NAMALWA (cell line): ENCODE measurements around the gene ANTKMT.
"Not testable (repeated sequence)": the region's sequence is repeated elsewhere in the genome, so short reads cannot be mapped to it uniquely, and the experiment has no call there.

ENCODE experiments used
- DNase-seq: peaks from one replicate; pipeline ENCODE4 v3.0.0-alpha.2; 2015; ENCODE audit warnings: low spot score

Gene ANTKMT

DNA sequence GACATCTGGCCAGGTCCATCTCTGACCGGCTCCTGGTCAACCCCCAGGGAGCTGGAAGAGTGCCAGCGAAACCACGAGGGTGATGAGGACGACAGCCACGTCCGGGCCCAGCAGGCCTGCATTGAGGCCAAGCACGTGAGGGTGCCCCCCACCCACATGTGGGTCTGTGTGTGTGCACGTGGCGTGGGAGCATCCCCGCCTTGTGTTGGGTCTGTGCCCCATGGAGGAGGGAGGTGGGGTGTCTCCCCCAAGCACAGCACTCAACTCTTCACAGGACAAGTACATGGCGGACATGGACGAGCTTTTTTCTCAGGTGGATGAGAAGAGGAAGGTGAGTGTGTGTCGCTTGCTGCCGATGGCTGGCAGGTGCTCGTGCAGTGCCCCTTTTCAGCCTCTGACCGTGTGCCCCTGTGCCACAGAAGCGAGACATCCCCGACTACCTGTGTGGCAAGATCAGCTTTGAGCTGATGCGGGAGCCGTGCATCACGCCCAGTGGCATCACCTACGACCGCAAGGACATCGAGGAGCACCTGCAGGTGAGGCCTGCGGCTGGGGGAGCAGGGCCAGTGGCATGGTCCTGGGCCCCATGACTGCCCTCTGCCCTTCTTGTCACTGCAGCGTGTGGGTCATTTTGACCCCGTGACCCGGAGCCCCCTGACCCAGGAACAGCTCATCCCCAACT, 39.1 kb upstream of the ANTKMT start:
- DNase-seq: no peak

DNA sequence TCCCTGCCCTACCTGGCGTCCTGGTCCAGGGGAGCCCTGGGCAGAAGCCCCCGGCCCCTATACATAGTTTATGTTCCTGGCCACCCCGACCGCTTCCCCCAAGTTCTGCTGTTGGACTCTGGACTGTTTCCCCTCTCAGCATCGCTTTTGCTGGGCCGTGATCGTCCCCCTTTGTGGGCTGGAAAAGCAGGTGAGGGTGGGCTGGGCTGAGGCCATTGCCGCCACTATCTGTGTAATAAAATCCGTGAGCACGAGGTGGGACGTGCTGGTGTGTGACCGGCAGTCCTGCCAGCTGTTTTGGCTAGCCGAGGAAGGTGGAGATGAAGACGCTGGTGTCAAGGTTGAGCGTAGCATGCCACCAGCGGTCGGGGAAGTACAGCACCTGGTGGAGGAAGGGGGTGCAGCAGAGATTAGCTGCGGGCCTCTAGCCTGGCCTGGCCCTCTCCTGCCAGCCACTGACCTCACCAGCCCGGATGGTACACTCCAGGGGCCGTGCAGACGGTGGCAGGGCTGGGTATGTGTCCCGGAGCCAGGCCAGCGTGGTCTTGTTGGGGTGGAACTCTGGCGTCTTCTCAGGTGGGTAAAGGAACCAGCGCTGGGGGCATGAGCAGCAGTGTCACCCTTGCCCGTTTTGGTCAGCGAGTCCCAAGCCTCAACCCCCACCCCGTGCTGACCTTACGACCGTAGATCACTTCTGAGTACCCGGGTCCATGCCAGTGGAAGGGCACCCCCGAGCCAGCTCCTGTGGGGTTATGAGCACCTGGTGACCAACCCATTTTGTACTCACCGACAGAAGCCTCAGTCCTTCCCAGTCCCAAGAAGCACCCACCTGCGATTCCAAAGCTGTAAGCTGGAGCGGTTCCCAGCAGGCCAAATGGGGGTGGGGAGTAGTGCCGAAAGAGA, 38.2 kb upstream of the ANTKMT start:
- no peak for DNase-seq

DNA sequence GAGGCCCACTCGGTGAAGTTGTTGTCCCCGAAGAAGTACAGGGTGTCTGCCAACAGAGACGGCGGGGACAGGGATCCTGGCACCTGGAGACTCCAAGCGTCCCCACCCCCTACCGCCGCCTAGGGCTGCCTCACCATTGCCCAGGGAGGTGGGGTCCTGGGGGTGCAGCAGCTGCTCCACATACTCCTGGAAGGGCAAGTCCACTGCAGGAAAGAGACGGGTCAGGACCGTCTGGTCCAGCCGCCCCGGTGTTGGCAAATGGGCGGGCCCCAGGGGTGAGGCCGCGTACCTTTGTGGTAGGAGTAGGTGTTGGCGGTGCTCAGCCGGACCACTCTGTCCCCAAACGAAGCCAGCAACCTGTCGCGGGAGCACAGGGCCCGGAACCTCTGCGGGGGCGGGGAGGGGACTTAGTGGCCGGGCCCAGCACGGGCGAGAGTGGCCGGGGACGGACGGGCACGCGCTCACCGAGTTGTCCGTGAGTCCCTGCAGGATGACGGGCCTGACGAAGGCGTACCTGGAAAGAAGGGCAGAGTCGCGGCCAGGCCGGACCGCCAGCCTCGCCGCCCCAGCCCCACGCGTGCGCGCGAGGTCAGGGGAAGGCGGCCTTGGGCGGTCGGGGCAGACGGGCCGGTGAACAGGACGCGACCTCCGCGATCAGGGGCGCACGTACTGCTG, 37.4 kb upstream of the ANTKMT start:
- DNase-seq: no peak

DNA sequence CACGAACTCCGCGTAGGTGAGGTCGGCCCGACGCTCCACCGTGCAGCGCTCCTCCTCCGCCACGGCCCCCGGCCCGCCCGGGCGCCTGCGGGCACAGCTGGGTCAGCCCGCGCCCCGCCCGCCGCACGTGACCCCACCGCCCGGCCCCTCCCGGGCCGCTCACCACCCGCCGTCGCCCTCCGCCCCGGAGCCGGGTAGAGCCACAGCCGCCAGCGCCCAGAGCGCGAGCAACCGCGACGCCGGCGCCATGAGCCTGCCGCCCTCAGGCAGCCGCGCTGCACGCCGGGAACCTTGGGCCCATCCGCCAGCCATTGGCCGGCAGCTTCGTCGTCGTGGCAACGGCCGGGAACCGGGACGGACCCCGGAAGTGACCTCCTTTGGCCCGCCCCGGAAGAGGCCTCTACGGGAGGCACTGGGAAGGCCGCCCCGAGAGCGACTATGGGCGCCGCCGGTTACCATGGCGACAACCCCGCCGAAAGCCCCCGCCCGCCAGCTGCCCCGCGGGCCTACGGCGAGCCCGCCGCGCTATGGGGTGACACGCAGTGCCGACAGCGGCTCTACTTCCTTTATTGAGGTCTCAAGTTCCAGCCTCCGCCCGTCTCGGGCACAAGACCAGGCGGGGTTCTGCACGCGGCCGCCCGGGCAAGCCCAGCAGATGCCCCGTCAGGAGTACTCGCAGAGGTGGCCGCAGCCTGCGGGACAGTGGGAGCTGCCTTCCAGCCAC, 36.7 kb upstream of the ANTKMT start, which contains the start of gene JMJD8:
TSS of gene JMJD8 (minus strand) at position 264 of the 724 bp plus-strand sequence. CDS start at position 249, 15 bp downstream.
- DNase-seq: peak; percentile 96

DNA sequence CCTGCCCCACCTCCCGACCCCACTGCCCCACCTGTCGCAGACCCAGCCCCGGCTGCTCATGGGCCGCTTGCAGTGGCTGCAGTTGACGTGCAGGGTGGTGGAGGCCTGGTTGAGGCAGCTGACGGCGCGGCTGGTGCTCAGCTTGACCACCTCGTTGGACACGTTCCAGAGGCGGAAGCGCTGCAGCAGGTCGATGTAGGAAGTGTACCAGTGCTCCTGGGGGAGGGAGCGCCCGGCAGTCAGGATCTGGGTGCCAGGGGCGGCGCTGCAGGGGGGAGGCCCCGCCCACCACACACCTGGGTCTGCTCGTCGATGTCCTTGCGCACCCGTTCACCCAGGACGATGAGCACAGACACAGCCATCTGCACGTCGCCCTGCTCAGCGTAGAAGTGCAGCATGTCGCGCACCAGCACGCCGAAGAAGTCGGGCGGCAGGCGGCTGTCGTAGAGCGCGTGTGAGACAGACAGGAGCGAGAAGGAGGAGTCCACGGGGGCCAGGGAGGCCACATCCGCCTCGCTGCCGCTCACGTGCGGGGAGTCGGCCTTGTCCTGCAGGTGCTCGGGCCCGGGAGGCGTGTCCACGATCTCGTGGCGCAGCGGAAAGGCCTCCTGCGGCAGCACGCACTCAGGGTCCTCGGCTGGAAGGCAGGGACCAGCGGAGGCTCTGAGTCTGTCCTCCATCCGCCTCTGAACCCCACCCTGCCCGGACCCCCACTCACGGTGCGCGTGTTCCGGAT, 35.8 kb upstream of the ANTKMT start:
- no peak for DNase-seq

DNA sequence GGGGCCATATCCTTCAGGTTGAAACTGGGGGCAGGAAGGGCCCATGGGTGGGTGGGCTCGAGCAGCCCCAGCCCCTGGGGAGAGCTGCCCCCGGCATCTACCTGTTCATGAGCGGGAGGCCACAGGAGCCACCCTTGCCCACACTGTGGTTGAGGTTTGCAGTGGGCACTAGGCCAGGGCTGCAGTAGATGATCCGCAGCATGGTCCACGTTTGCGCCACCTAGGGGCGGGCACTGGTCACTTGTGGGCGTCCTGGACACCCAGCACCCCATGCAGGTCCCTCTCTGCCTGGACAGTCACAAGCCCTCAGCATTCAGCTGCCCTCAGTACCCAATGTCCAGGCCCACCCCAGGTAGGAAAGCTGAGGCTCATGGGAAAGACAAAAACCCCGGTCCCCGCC, 35.0 kb upstream of the ANTKMT start:
- DNase-seq: no peak

DNA sequence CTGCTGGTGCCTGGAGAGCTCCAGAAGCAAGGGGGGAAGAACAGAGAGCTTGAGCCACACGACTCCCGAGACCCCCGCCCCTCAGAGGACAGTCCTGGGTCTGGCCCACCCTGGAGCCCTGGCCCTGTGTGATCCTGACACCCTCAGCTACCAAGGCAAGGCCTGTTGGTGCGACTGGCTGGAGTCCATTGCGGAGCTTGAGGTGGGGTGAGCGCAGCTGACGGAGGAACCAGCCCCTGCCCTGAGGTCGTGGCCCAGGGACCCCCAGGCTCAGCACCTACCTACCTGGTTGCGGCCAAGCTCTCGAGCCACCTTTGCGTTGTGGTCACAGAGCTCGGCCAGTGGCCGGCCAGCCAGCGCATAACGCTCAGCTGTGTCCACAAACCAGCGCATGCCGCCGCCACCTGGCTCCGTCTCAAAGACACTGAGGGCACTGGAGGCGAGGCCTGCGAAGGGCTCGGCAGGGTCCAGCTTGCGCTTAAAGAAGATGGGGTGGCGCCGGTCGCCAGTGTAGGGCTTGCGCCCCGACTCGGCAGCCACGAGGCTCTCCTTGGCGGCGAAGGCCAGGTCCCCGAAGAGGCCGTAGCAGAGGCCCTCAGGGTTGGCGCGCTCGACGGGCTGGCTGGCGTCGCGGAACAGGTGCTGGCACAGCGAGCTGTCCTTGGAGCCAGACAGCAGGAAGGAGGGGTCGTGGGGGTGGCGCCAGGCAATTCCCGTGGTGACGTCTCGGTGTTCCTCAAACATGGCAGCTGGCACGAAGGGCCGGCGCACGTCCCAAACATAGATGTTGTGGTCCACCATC, 34.3 kb upstream of the ANTKMT start:
- no peak for DNase-seq

DNA sequence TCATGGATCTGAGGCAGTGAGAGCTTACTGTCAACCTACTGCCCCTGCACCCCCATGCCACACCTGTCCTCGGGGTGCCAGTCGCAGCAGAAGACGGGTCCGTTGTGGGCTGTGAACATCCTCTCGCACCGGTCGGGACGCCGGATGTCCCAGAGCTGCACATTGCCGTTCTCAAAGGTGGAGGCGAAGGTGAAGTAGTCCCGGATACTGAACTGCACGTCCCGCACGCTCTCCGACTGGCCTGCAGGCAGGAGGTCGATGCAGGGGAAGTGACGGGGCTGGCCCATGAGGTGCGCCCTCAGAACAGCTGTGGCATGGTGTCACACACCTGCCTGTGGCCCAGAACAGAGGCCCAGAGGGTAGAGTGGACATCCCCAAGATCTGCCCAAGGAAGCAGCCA, 33.4 kb upstream of the ANTKMT start:
- no peak for DNase-seq

DNA sequence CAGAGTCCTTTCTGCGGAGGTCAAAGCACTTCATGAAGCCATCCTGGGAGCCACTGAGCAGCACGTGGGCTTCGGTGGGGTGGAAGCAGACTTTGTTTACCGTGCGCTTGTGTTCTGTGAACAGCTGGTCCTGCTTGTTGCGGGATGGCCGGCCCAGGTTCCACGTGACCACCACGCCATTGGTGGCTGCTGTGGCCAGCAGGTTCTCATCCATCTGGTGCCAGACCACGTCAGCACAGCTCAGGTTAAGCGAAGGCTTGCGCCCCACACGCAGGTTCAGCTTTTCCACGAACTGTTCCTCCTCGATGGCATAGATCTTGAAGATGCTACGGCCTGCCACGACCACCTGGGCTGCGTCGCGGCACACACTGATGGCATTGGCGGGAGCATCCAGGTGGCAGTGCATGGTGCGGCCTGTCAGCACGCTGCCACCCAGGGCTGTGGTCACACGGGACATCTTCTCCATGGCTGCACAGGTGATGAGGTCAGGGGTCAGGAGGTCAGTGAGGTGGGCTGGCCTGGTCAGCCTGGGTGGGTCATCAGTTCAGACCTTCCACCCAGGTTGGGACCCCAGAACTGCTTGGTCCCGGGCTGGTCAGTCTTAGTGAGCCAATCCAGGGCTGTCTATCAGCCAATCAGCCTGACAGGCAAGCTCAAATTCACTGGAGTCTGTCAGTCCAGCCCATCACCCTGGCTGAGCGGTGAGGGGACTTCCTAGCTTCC, 31.6 kb upstream of the ANTKMT start:
- DNase-seq: no peak

DNA sequence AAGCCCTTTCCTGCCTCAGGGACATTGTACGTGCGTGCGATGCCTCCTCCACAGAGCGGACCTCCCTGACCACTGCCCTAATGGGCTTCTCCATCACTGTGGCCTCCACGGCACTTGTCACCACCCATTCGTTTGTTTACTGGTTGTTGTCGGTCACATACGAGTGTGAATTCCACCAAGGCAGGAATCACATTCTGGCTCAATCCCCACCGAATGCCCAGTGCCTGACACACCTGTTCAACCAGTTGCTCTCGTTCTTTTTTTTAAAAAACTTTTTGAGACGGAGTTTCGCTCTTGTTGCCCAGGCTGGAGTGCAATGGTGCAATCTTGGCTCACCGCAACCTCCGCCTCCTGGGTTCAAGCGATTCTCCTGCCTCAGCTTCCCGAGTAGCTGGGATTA, 29.7 kb upstream of the ANTKMT start:
- DNase-seq: not testable (repeated sequence)

DNA sequence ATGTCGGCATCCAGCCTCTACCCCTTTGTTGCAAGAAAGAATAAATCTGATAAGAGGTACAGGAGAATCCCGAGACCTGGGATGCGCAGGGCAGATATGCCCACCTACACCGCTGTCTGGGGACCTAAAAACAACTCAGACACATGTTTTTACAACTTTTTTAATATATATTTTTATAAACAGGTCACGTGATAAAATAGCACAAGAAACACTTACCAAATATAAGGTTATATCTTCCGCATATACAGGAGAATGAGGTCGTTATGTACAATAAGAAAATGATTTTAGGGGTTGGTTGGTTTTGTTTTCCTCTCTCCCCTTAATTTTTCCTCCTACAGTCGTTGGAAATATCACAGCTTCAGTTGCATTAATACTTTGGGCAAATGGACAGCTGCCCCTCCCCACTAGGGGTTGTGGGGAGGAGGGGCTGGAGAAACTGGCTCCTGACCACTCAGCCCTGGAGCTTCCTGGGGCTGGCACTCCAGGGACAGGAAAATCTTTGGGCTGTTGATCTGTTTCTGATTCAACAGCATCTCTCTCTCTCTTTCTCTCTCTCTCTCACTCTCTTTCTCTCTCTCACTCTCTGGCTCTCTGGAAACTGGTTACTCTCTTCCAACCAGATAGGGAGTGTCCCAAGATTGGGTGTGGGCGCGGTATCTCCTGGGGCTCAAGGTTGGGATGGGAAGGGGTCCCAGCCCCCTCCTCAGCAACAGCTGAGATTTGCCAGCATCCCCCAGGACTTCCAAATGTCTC, 28.4 kb upstream of the ANTKMT start:
- no peak for DNase-seq

DNA sequence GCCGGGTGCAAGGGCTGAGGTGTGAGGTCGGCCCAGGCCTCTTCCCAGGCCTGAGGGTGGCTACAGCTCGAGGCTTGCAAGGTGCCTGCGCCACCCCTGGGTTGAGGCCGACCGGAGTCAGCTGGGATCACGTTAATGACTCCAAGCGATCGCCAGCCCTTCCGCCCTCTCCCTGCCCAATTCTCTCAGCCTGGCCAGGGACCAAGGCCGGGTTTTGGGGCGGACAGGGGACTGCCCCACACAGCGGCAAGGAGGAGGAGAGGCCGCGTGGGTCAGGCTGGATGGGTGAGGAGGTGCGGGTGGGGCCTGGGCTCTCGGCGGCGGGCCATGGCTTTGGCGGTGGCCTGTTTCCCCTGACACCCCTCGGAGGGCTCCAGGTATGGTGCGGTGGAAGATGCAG, 27.6 kb upstream of the ANTKMT start:
- no peak for DNase-seq

DNA sequence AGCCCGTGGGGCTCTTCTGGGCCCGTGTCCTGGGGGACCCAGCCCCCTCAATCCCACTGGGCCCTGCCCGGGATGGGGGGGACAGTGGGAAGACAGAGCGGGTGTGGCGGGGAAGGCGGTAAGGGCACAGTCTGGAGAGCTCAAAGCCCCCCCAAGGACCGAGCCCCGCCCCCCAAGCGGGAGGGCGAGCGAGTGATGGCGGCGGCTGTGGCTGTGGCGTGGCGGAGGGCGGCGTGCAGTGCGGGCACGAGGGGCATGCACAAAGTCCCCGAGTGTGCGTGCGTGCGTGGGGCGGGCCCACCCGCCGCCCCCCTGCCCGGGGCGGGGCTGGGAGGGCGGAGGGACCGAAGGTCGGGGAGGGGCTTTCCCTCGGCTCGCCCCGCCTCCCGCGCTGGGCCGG, 27.2 kb upstream of the ANTKMT start:
- no peak for DNase-seq

DNA sequence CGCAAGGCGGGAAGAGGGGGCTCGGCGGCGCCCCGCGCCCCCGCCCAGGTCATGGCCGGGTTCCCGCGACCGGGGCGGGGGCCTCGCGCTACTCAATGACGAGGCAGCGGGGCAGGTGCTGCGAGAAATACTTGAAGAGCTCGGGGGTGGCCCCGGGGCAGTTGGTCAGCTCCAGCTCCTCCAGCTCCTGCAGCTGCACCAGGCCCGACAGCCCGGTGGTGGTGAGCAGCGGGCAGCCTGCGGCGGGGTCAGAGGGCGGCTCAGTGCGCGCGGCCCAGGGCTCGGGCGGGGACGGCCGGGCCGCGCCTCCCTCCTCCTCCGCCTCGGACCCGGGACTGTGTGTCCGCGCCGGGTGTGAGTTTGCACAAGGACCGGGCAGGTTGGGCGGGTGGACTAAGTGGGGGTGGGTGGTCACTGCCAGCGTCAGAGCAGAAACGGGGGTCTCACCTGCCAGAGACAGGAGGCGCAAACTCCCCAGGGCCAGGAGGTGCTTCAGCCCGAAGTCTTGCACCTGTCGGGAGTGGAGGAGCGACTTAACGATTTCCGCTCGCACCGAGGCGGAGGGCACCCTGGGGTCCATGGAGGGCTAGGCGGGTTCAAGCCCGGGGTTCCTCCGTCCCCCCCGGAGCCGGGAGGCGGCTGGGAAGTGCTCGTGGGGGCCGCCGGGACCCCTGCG, 26.6 kb upstream of the ANTKMT start:
- no peak for DNase-seq

DNA sequence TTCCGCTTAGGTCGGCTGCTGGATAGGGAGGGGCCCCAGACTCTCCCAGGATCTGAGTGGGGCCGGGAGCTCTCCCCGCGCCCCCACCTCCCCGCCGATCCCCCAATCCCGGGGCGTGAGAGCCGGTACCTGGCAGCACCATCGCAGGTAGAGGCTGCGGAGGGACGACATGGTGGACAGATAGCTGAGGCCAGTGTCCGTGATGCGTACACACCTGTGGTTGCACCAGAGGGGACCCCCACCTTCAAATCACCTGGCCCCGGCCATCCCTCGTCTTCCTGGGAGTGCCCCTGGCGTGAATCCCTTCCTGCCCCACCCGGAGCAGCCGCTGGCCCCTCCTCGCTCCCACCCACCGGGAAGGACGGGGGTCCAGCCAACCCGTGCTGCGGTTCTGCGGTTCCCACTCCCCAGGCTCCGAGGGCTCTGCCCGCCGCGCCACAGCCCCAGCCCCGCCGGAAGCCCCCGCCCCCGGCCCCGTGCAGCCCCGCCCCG, 26.0 kb upstream of the ANTKMT start:
- no peak for DNase-seq

DNA sequence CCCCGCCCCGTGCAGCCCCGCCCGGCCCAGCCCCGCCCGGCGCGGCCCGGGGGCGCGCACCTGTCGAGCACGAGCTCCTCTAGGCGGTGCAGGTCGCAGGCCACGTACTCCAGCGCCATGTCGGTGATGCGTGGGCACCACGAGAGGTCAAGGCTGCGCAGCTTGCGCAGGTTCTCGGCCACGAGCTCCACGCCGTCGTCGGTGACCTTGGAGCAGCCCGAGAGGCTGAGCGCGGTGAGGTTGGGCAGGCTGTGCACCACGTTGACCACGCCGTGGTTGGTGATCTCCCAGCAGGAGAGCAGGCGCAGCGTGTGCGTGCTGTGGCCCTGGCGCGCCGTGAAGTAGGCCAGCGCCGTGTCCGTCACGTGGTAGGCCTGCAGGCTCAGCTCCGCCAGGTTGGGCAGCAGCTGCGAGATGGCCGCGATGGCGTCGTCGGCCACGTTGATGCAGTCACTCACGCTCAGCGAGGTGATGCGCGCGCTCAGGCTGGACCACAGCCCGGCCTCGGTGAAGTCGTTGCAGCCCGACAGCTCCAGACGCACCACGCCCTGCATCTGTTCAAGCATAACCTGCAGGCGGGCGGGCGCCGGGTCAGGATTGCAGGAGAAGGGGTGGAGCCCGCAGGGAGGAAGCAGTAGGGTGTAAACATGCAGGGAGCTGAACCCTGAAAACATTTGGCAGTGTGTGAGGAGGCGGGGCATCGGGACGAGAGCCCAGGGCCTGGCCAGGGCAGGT, 25.4 kb upstream of the ANTKMT start:
- peak; percentile 66 for DNase-seq

DNA sequence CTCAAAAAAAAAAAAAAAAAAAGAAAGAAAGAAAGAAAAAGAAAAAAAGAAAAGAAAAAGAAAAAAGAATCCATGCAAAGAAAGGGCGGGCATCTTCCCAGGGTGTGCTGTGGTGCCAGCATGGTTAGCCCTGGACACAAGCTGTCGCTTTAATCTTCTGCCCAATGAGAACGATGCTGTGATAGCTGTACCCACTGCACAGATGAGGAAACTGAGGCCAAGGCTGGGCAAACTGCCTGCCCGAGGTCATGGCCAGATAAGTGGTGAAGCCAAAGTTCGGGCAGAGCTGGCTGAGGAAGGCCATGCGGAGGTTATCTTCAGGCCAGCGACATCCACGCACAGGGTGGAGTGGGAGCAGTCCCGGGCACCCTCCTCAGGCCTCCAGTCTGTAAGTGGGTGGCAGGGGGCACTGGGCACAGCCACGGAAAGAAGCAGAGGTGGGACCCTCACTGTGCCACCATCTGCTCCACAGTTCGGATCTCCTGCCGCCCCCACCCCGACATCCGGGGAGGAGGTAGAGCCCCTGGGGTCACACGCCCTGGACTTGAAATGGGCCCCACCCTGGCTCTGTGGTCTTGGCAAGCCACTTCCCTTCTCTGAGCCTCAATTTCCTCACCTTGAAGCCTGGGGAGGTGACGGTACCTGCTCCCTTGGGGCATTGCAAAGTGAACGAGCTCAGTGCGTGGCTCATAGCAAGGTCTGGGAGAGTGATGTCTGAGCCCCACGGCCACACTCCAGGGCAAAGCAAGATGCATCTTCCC, 21.9 kb upstream of the ANTKMT start:
- DNase-seq: no peak
